ENCODE data around the gene NR1H2.

NR1H2 gene

DNA sequence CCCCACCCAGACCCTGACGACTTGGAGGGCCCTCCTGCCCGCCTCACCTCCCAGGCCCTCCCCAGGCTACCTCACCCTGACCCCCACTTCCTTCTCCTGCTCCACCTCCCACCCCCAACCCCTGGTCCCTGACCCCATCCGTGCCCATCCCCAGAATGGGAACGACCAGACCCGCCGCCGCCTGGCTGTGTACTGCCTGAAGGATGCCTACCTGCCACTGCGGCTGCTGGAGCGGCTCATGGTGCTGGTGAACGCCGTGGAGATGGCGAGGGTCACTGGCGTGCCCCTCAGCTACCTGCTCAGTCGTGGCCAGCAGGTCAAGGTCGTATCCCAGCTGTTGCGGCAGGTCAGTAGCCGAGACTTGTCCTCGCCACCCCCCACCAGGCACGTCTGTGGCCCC lies 30.6 kb downstream of the NR1H2 start:
- DNase-seq: no peak

DNA sequence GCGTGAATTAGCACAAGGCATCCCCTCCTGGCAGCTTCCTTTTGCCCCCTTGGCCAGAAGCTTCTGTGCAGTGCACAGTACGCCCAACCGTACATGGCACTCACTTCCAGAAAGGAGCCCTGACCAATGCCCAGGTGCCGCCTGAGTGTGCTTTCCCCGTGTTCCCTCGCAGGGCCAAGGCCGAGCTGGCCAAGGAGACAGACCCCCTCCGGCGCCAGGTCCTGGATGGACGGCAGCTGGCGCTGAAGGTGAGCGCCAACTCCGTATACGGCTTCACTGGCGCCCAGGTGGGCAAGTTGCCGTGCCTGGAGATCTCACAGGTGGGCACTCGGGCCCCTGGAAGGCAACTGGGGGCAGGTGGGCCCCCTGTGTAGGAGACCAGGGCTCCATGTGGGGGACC lies 33.1 kb downstream of the NR1H2 start:
- DNase-seq: no peak

DNA sequence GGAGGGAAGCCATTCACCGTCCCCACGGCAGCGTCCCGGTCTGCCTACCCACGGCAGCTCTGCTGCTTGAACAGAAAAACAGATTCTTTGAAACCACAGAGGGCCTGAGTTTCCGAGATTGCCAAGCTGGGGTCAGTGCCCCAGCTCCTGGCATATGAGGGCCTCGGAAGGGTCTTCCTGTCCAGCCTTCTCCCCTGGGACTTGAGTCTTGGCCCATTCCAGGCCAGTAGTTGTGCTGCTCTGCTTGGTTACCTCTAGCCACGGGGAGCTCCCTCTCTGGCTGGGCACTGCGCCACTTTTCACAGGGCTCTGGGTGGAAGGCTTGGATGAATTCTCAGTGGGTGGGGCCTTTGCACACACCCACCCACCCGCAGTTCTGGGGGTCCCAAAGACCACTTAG lies 33.9 kb downstream of the NR1H2 start:
- no peak for DNase-seq

DNA sequence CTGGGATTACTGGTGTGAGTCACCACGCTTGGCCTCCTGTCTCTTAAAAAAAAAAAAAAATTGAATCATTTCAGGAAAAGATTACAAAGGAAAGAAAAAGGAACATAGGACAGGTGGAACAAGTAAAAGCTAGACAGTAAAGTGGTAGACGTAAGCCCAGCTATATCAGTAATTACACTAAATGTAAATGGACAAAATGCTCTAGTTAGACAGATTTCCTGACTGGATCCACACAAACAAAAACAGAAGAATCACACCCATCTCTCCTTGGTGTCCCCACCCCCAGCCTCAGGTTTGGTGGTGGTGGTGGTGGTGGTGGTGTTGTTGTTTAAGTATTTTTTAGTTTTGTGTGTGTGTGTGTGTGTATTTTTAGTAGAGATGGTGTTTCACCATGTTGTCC lies 36.2 kb downstream of the NR1H2 start:
- DNase-seq: no peak

DNA sequence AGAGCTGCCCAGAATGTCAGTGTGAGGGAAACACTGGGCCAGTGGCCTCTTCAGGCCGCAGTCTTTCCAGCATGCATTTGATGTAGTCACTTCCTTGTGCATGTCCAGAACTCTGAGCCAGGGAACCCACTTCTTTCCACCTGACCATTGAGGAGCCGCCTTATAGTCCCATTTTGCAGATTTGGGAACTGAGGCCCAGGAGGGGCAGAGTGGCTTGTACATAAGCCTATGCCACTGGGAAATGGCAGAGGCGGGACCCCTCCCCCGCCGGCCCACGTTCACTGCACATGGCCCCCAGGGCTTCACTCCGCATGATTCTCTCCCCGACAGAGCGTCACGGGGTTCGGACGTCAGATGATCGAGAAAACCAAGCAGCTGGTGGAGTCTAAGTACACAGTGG lies 36.8 kb downstream of the NR1H2 start:
- DNase-seq: no peak

DNA sequence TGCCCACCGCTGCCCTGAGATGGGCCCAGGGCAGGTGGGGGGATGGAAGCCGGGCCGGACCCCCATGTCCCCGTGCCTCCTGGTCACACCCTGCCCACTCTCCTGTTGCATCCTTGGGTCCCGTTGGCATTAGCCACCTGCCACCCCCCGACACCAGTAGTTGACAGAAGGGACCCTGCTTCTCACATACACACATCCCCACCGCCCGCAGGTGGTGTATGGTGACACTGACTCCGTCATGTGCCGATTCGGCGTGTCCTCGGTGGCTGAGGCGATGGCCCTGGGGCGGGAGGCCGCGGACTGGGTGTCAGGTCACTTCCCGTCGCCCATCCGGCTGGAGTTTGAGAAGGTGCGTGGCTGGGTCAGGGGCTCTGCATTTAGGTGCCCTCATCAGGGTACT lies 37.3 kb downstream of the NR1H2 start:
- DNase-seq: no peak

DNA sequence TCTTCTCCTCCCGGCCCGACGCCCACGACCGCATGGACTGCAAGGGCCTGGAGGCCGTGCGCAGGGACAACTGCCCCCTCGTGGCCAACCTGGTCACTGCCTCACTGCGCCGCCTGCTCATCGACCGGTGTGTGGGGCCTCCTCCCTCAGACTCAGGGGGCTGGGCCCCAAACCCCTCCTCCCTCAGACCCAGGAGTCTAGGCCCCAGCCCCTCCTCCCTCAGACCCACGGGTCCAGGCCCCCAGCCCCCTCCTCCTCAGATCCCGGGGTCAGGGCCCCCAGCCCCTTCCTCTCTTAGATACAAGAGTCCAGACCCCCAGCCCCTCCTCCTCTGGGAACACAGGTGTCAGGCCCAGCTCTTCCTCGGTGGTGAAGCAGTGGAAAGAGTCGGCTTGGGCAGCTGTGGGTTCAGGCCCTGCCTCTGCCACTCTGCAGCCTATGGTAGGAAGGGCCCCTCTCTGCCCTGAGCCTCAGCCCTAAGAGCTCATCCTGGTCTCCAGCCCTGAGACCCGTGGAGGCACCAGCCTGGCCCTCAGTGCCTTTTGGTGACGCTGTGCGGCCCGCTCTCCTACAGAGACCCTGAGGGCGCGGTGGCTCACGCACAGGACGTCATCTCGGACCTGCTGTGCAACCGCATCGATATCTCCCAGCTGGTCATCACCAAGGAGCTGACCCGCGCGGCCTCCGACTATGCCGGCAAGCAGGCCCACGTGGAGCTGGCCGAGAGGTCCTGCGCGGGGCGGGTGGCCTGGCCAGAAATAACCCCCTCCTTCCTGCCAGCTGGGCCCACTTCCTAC lies 38.8 kb downstream of the NR1H2 start:
- no peak for DNase-seq

DNA sequence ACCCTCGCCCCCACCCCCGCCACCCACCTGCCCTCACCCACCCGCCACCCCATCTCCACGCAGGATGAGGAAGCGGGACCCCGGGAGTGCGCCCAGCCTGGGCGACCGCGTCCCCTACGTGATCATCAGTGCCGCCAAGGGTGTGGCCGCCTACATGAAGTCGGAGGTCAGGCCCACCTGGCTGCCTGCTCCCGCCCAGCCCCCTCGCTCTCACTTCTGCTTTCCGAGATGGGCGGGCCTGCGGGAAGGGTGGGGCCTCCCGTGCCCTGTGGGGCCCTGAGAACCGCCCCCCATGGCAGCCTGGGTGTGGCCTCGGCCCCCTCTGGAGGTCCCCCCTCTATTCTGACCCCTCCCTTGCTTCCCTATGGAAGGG lies 39.4 kb downstream of the NR1H2 start:
- no peak for DNase-seq

DNA sequence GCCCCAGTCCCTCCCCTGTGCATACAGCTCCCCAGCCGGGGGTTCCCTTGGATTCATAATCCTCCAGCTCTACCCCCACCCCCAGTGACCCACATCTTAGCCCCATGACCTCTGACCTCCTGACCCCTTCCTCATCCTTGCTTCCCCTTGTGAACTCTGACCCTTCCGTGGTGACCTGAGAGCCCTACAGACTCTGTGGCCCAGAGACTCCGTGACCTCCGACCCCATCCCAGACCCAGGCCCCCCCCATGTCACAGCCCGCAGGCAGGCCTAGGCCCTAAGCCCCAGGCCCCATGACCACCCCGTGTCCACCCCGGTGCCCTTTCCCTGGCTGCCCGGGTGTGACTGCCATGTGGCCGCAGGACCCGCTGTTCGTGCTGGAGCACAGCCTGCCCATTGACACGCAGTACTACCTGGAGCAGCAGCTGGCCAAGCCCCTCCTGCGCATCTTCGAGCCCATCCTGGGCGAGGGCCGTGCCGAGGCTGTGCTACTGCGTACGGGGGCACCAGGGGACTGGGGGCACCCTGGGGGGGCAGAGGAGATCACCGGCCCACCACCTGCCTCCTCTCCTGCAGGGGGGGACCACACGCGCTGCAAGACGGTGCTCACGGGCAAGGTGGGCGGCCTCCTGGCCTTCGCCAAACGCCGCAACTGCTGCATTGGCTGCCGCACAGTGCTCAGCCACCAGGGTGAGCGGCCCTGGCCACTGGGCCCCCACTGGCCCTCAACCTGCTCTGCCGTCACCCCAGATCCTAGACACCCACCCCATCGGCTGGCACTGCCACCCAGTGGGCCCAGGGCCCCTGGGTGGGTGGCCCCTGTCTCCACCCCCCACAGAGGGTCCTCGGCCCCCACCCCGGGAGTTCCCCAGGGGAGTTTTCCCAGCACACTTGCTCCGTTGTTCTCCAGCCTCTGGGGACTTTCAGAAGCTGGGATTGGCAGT lies 40.0 kb downstream of the NR1H2 start:
- DNase-seq: no peak

DNA sequence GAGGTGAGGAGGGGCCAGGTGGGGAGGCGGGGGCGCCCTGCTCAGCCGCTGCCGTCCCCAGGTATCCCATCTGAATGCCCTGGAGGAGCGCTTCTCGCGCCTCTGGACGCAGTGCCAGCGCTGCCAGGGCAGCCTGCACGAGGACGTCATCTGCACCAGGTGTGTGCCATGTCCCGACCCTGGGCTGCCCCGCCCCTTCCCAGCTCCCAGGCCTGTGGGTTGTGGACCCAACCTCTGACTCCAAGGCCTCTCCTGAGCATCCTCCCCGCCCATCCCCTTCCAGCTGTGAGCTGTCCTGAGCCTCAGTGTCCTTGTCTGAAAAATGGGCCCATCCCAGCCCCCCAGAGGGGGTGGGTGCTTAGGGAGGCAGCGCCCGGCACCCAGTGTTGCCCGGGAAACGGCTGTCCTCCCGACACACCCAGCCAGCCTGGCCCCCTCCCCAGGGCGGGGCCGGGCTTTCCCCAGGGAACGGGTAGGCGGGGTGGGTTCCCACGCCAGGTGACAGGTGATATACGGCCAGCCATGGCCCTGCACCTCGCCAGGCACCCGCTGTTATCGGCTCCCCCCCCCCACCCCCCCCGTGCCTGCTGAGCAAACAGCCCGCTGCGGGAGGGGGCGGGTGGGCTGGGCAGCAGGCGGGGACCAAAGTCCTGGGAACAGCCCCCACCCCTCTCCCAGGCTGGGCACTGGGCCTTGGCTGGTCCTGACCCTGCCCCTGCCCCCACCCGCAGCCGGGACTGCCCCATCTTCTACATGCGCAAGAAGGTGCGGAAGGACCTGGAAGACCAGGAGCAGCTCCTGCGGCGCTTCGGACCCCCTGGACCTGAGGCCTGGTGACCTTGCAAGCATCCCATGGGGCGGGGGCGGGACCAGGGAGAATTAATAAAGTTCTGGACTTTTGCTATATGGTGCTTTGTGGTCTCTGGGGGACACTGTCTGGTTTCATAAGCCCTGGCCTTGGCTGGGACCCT lies 41.1 kb downstream of the NR1H2 start:
- DNase-seq: no peak

DNA sequence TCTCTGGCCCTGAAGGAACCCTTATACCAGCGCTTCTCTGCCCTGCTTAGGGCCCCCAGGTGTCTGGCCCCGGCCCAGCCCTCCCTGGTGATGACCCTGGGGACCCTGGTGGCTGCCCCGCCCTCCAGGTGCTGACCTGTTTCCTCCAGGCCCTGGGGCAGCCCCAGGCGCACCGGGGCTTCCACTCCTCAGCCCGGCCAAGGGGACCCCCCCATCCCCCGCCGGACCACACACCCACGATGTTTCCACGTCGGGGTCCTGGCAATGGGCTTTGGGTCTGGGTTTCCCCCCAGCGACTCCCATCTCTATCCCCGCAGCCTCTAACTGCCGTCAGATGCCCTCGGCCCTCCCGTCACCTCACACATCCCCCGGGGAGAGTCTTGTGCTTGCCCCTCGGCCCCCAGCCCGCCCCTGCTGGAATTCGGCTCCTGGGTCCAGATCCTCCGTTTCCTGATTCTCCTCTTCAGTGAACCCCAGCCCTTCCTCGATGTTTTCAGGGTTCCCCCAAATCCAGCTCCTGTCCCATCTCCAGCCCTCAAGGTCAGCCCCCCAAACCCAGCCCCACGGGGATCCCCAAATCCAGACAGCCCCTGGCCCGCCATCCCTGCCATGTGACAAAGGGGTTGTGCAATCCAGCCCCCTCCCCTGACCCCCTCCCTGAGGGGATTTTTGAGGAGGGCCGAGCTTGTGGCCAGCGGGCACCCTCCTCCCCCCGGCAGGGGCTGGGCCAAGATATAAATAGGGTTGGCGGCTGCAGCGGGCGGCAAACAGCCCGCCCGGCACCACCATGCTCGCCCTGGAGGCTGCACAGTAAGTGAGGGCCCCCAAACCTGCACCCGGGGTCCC lies 42.1 kb downstream of the NR1H2 start, which contains the start of gene SPIB:
Gene SPIB (plus strand): TSS at position 763 of the 846 bp plus-strand sequence. CDS start 25 bp downstream, at position 788.
- DNase-seq: no peak

DNA sequence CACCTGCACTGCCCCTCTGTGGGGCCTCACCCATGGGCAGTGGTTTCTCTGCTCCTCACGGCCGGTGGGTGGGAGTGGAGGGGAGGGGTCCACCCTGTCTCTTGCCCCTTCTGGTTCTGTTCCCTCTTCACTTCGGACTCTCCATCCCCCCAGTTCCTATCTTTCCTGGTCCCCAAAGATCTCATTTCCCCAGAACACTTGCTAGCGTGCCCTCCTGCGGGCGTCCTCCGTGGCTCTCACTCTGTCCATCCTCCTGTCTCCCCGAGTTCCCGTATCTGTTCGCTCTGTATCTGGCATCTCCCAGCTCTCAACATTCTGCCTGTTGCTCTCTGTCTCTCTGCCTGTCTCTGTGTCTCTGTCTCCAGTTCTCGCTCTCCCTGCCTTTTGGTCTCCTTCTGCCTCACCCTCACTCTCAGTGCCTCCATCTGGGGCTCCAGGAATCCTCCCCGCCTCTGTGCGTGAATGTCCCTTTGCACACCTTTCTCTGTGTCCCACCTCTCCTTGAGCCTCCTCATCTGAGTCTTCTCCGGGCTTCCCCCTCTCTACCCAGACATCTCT lies 42.8 kb downstream of the NR1H2 start:
- DNase-seq: no peak

DNA sequence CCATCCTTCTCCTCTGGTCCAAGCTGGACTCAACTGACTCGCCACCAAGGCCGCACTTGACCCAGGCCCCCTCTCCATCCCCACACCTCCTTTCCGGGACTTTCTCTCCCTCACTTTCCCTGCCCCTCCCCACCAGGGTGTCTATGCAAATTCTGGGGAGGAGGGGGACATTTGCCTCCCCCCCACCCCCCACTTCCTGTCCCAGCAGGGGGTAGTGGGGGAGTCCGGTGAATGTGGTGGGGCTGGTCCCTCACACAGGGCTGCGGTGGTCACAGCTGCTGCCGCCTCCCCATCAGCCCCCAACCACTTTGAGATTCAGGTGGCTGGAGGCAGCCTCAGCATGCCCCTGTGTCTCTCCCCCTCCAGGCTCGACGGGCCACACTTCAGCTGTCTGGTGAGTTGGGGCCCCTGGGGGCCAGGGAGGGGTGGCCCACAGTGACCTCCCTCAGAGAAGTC lies 43.4 kb downstream of the NR1H2 start:
- no peak for DNase-seq

DNA sequence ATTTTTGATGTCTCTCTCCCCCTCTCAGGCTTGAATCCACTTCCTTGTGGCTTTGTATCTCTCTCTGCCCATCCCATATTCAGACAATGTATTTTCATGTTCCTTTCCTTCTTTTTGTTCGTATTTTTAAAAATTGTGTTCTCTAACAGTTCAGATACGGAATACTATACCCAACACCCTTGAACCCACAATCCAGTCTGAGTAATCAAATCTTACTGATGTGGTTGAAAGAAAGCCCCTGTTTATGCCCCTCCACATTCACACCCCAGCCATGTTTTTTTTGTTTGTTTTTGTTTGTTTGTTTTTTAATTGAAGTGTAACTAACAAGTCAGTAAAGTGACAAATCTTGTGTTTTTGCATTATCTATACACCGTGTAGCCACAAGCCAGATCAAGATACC lies 43.9 kb downstream of the NR1H2 start:
- DNase-seq: no peak

DNA sequence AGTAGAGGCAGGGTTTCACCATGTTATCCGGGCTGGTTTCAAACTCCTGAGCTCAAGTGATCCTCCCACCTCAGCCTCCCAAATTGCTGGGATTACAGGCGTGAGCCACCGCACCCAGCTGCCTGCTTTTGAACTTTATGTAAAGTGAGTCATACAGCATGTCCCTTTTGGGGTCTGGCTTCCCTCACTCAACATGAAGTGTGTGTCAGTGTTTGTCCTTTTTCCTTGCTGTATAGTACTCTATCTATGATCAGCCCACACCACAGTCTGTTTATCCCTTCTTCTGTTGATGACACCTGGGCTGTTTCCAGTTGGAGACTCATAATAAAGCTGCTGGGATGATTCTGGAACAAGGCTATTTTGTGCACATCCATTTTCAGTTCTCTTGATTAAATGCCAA lies 44.6 kb downstream of the NR1H2 start:
- no peak for DNase-seq

DNA sequence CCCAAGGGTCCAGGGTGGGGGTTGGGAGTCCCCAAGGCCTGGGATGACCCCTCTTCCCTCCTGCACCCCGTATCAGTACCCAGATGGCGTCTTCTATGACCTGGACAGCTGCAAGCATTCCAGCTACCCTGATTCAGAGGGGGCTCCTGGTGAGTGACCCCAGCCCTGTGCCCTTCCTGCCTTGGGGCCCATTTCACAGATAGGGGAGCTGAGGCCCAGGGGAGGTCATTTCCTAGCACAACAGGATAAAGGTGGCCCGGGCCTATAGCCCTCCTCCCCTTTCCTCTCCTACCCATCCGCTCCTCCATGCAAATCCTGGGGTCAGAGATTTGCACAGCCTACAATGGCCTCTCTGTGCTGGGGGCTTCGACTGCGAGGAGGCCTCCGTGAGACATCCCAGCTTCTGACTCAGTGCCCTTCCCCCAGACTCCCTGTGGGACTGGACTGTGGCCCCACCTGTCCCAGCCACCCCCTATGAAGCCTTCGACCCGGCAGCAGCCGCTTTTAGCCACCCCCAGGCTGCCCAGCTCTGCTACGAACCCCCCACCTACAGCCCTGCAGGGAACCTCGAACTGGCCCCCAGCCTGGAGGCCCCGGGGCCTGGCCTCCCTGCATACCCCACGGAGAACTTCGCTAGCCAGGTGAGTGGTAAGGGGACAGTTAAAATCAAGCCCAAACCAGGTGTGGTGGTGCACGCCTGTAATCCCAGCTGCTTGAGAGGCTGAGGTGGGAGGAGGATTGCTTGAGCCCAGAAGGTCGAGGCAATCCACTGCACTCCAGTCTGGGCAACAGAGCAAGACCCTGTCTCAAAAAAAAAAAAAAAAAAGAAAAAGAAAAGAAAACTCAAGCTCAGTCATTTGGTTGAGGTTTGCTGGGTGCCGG lies 46.4 kb downstream of the NR1H2 start:
- DNase-seq: no peak

DNA sequence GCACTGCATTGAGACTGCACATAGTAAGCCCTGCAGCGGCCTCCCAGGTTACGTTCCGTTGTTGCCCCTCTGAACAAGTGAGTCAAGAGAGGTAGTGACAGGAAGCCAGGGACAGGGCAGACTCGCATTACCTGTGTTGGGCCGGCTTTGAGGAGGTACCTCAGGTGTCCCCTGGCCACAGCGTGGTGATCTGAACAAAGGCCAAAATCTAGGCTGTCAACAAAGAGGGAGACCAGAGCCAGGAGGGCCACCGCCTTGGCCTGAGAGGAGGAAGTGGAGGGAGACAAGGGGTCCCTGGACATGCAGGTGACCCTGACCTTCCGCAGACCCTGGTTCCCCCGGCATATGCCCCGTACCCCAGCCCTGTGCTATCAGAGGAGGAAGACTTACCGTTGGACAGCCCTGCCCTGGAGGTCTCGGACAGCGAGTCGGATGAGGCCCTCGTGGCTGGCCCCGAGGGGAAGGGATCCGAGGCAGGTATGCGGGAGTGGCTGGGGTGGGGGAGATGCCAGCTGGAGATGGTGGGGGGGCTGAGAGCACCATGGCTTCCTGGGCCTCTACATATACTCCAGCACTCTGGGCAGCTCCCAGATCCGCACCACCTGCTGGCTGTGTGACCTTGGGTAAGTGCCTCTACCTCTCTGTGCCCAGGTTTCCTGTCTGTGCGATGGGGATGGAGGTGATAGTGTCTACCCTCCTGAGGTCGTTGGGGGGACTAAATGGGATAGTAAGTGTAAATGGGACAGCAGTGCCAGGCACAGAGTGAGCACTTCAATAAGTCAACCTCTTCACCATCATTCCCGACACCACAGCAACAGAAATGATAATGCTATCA lies 47.2 kb downstream of the NR1H2 start:
- DNase-seq: no peak

DNA sequence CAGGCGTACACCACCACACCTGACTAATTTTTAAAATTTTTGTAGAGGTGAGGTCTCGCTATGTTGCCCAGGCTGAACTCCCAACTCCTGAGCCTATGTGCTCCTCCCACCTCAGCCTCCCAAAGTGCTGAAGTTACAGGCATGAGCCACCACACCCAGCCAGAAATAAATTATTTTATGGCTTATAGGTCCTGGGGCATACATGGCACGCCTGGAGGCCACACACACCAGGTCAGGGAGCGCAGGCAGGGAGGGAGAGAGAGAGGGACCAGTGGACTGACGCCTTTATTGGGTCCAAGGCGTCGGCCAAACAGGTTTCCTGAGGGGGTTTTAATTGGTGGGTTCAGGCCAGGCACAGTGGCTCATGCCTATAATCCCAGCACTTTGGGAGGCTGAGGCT lies 49.3 kb downstream of the NR1H2 start:
- no peak for DNase-seq

DNA sequence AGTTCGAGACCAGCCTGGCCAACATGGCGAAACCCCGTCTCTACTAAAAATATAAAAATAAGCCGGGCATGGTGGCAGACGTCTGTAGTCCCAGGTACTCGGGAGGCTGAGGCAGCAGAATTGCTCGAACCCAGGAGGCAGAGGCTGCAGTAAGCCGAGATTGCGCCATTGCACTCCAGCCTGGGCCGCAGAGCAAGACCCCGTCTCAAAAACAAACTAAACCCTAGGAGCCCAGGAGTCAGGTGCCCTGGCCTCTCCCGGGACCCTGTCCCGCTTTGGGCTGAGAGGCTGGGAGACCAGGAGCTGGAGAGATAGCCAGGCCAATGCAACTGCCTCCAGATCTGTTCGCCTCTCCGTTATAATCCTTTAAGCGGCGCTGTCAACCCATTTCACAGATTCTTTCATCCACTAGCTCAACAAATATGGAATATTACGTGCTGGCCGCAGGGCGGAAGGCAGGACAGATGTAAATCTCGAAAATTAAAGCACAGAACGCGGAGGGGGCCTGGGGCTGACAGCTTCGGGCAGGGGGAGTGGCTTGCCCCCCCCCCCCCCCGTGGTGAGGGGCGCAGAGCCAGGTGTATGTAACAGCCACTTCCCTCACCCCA lies 51.2 kb downstream of the NR1H2 start:
- no peak for DNase-seq
